MM.1S (cell line): ENCODE measurements around the gene ZNF106.

Experiments used
- DNase-seq: peaks from one replicate; pipeline ENCODE4 v3.0.0-alpha.2; 2015
- H2AFZ ChIP-seq: fragments of 300-600 bp; sonication (generic); 2 replicates; pipeline ENCODE4 v1.6.0; 2016; ENCODE audit warnings: antibody characterized with exemption, low read length
- H3F3A ChIP-seq: fragments of 300-600 bp; sonication (generic); 2 replicates; pipeline ENCODE4 v1.6.1; 2016; ENCODE audit warnings: mild to moderate bottlenecking, antibody characterized with exemption, low read length, moderate library complexity, mixed read lengths; ENCODE audit not compliant: insufficient read depth
- H3K27ac ChIP-seq: fragments of 300-600 bp; sonication (generic); 2 replicates; pipeline ENCODE4 v1.5.1; 2016; ENCODE audit warnings: mild to moderate bottlenecking, low read length
- H3K27me3 ChIP-seq: fragments of 300-600 bp; sonication (generic); replicated peaks from 2 replicates; pipeline ENCODE4 v1.6.0; 2016; ENCODE audit warnings: low read length; ENCODE audit not compliant: insufficient read depth
- H3K36me3 ChIP-seq: fragments of 300-600 bp; sonication (generic); replicated peaks from 2 replicates; pipeline ENCODE4 v1.6.1; 2016; ENCODE audit warnings: mild to moderate bottlenecking, low read length, mixed read lengths; ENCODE audit not compliant: insufficient read depth
- H3K4me1 ChIP-seq: fragments of 300-600 bp; sonication (generic); 2 replicates; pipeline ENCODE4 v1.6.1; 2016; ENCODE audit warnings: low read length, mixed read lengths
- H3K4me2 ChIP-seq: fragments of 300-600 bp; sonication (generic); 2 replicates; pipeline ENCODE4 v1.6.0; 2016; ENCODE audit warnings: low read depth, low read length
- H3K4me3 ChIP-seq: fragments of 300-600 bp; sonication (generic); 2 replicates; pipeline ENCODE4 v1.5.1; 2016; ENCODE audit warnings: low read length, mixed read lengths
- H3K79me2 ChIP-seq: fragments of 300-600 bp; sonication (generic); 2 replicates; pipeline ENCODE4 v1.6.1; 2016; ENCODE audit warnings: mixed run types, low read length, mixed read lengths
- H3K9ac ChIP-seq: fragments of 300-600 bp; sonication (generic); 2 replicates; pipeline ENCODE4 v1.6.1; 2016; ENCODE audit warnings: low read length, mixed read lengths
- H3K9me2 ChIP-seq: fragments of 300-600 bp; sonication (generic); replicated peaks from 2 replicates; pipeline ENCODE4 v1.6.1; 2016; ENCODE audit warnings: mild to moderate bottlenecking, low read length, mixed read lengths; ENCODE audit not compliant: insufficient read depth
- H3K9me3 ChIP-seq: fragments of 300-600 bp; sonication (generic); replicated peaks from 2 replicates; pipeline ENCODE4 v1.6.1; 2016; ENCODE audit warnings: mild to moderate bottlenecking, low read length, mixed read lengths; ENCODE audit not compliant: insufficient read depth
- H4K20me1 ChIP-seq: fragments of 300-600 bp; sonication (generic); 2 replicates; pipeline ENCODE4 v1.6.1; 2016; ENCODE audit warnings: mild to moderate bottlenecking, low read length, moderate library complexity, mixed read lengths; ENCODE audit not compliant: insufficient read depth
- CTCF ChIP-seq: fragments of 300-600 bp; sonication (generic); IDR thresholded peaks from 2 replicates; pipeline ENCODE4 v1.5.1; 2016; ENCODE audit warnings: antibody characterized with exemption, low read length, mixed read lengths
- EZH2 ChIP-seq: fragments of 300-600 bp; sonication (generic); optimal IDR thresholded peaks from 2 replicates; pipeline ENCODE3; 2017; ENCODE audit warnings: low read depth, mild to moderate bottlenecking, antibody characterized with exemption, low read length, mixed read lengths
- EZH2phosphoT487 ChIP-seq: fragments of 300-600 bp; sonication (generic); IDR thresholded peaks from 2 replicates; pipeline ENCODE4 v1.6.1; 2018; ENCODE audit warnings: antibody characterized with exemption, low read length

Gene ZNF106

GRCh38 chr15:42373936-42374335, 117.0 kb downstream of the ZNF106 start:
- Histone ChIP-seq H3K4me2 (no peak overlapping the region), H3K27me3 (no peaks in the 10 kb centered on the region), H3K79me2 (no peaks in the 10 kb centered on the region), H3F3A (no peaks in the 10 kb centered on the region), H2AFZ (no peak overlapping the region), H3K9me2 (no peaks in the 10 kb centered on the region), H4K20me1 (no peaks in the 10 kb centered on the region), H3K4me3 (no peak overlapping the region), H3K4me1 (no peaks in the 10 kb centered on the region), H3K36me3 (no peaks in the 10 kb centered on the region), H3K9me3 (no peaks in the 10 kb centered on the region), H3K27ac (no peak overlapping the region), H3K9ac (no peak overlapping the region)
- DNase-seq: no peak
- TF ChIP-seq CTCF (no peak), EZH2phosphoT487 (no peak), EZH2 (no peak)

GRCh38 chr15:42373274-42373673, 117.7 kb downstream of the ZNF106 start:
- Histone ChIP-seq H3K4me3 (no peak overlapping the region), H3K27me3 (no peaks in the 10 kb centered on the region), H3K9ac (no peak overlapping the region), H3K79me2 (no peaks in the 10 kb centered on the region), H3K9me2 (no peaks in the 10 kb centered on the region), H3K36me3 (no peaks in the 10 kb centered on the region), H3K4me2 (no peak overlapping the region), H3F3A (no peaks in the 10 kb centered on the region), H3K4me1 (no peaks in the 10 kb centered on the region), H3K27ac (no peak overlapping the region), H3K9me3 (no peaks in the 10 kb centered on the region), H2AFZ (no peak overlapping the region), H4K20me1 (no peaks in the 10 kb centered on the region)
- no peak for DNase-seq
- no peak for TF ChIP-seq EZH2phosphoT487
- no peak for TF ChIP-seq CTCF
- no peak for TF ChIP-seq EZH2

- no peak for TF ChIP-seq EZH2phosphoT487
- TF ChIP-seq CTCF: peak; percentile 12; the same call in 1 of the 2 replicates
Observed at GRCh38 chr15:42371096-42371495, 119.8 kb downstream of the ZNF106 start.

More at GRCh38 chr15:42371096-42371495, 119.8 kb downstream of the ZNF106 start:
- H3F3A ChIP-seq: no peaks in the 10 kb centered on the region
- DNase-seq: no peak
- H3K4me3 ChIP-seq: no peak overlapping the region
- H3K4me2 ChIP-seq: no peak overlapping the region
- H4K20me1 ChIP-seq: no peaks in the 10 kb centered on the region
- no peak overlapping the region for H3K9ac ChIP-seq
- no peak overlapping the region for H2AFZ ChIP-seq
- H3K79me2 ChIP-seq: no peaks in the 10 kb centered on the region
- no peaks in the 10 kb centered on the region for H3K9me2 ChIP-seq
- H3K4me1 ChIP-seq: no peaks in the 10 kb centered on the region
- no peaks in the 10 kb centered on the region for H3K36me3 ChIP-seq
- no peaks in the 10 kb centered on the region for H3K9me3 ChIP-seq
- no peaks in the 10 kb centered on the region for H3K27me3 ChIP-seq
- H3K27ac ChIP-seq: no peak overlapping the region
